ENCODE results near the gene TCEAL5.

DNA sequence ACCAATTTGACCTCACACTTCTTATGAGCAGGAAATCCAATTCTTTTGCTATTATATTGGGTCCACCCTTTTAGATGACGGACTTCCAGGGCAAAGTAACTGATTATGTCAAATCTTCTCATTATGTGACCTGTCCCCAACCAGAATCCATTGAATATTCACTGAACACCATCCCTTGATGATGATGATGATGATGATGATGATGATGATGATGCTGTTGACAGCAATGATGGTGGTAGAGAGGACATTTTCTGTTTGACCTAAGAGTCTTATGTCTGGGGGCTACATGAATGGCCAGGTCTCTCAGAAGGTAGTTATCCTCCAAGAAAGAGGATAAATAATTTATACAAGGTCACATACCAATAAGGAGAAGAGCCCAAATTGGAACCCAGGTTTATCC is 26.7 kb downstream of the TCEAL5 start:
- TF ChIP-seq, protein P1, sequence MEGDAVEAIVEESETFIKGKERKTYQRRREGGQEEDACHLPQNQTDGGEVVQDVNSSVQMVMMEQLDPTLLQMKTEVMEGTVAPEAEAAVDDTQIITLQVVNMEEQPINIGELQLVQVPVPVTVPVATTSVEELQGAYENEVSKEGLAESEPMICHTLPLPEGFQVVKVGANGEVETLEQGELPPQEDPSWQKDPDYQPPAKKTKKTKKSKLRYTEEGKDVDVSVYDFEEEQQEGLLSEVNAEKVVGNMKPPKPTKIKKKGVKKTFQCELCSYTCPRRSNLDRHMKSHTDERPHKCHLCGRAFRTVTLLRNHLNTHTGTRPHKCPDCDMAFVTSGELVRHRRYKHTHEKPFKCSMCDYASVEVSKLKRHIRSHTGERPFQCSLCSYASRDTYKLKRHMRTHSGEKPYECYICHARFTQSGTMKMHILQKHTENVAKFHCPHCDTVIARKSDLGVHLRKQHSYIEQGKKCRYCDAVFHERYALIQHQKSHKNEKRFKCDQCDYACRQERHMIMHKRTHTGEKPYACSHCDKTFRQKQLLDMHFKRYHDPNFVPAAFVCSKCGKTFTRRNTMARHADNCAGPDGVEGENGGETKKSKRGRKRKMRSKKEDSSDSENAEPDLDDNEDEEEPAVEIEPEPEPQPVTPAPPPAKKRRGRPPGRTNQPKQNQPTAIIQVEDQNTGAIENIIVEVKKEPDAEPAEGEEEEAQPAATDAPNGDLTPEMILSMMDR (IDR thresholded peaks at IDR 0.05 in 4 of 5, conservative IDR thresholded peaks at IDR 0.05 in 1 of 5): no peak
- no peak for TF ChIP-seq POLR2A (IDR thresholded peaks at IDR 0.05)

Measured in gastrocnemius medialis (tissue), 4 donors.